B cell (primary cell): Measurements from ENCODE around the gene NBPF1. TPM values are rescaled to one million over a fixed set of nuclear protein-coding genes. Genes with fewer than 3 reads are reported as not detected.
"Not testable (repeated sequence)": the region's sequence is repeated elsewhere in the genome, so short reads cannot be mapped to it uniquely, and the experiment has no call there.

Experiments used
- ATAC-seq: fragments of 200-7000 bp; cut with Tn5 transposase; one replicate; pipeline ENCODE4 v1.10.0; 2021; ENCODE audit warnings: low read depth, mild to moderate bottlenecking, moderate number of reproducible peaks, moderate library complexity
- CTCF ChIA-PET: fragments of 350-600 bp; sonication (Branson Sonifier 250); formaldehyde crosslinking; loops from one replicate; lab custom pipeline; 2021; ENCODE audit warnings: antibody characterized with exemption, inconsistent platforms; lab: Charles Lee
- POLR2A ChIA-PET: fragments of 350-600 bp; sonication (Branson Sonifier 250); formaldehyde crosslinking; loops from one replicate; lab custom pipeline; 2021; ENCODE audit warnings: antibody characterized with exemption; lab: Charles Lee
- DNase-seq: peaks from one replicate; pipeline ENCODE4 v3.0.0; 2013
- H2AFZ ChIP-seq: 2 replicates; pipeline ENCODE4 v1.6.1; 2012; ENCODE audit warnings: mild to moderate bottlenecking, low read depth, low read length; ENCODE audit not compliant: insufficient read depth, poor library complexity, severe bottlenecking
- H3K27ac ChIP-seq, 2 donors: 1 replicate in 1 of 2; 2 replicates in 1 of 2; pipeline ENCODE4 v1.5.1; 2012 to 2013; ENCODE audit warnings: low read length in 2 of 2, mild to moderate bottlenecking in 2 of 2, moderate library complexity in 1 of 2
- H3K27me3 ChIP-seq, 4 experiments: fragments of 200-600 bp in 1 of 4; sonication (generic) in 1 of 4; replicated peaks in 1 of 4; 1 replicate in 2 of 4; 2 replicates in 2 of 4; pipeline versions ENCODE4 v1.6.1 to v1.7.0; 2013 to 2016; ENCODE audit warnings: low read length in 3 of 4, mild to moderate bottlenecking in 2 of 4, mixed read lengths in 1 of 4, moderate library complexity in 1 of 4; ENCODE audit not compliant: insufficient read depth in 4 of 4, control insufficient read depth in 3 of 4; ENCODE audit errors: control extremely low read depth in 1 of 4
- H3K36me3 ChIP-seq, 2 experiments: replicated peaks in 1 of 2; 1 replicate in 1 of 2; 2 replicates in 1 of 2; pipeline versions ENCODE4 v1.6.1 to v1.7.1; 2013; ENCODE audit warnings: low read length in 1 of 2; ENCODE audit not compliant: insufficient read depth in 2 of 2, control insufficient read depth in 1 of 2; ENCODE audit errors: control extremely low read depth in 1 of 2, extremely low read depth in 1 of 2
- H3K4me1 ChIP-seq, 2 donors: fragments of 200-600 bp in 1 of 2; sonication (generic) in 1 of 2; 1 replicate in 1 of 2; 2 replicates in 1 of 2; pipeline versions ENCODE4 v1.5.1 to v1.6.1; 2013 to 2017; ENCODE audit warnings: low read length in 2 of 2; ENCODE audit not compliant: control insufficient read depth in 2 of 2, insufficient read depth in 2 of 2
- H3K4me2 ChIP-seq: replicated peaks from 2 replicates; pipeline ENCODE3; 2012; ENCODE audit warnings: mild to moderate bottlenecking, low read depth, low read length; ENCODE audit not compliant: poor library complexity, severe bottlenecking
- H3K4me3 ChIP-seq, 5 experiments: fragments of 200-600 bp in 1 of 5; sonication (generic) in 1 of 5; 1 replicate in 3 of 5; 2 replicates in 2 of 5; pipeline versions ENCODE4 v1.5.1 to v1.7.0; 2011 to 2016; ENCODE audit warnings: low read length in 4 of 5, mild to moderate bottlenecking in 4 of 5, low read depth in 2 of 5, control low read depth in 1 of 5, moderate library complexity in 1 of 5; ENCODE audit not compliant: insufficient read depth in 1 of 5; ENCODE audit errors: control extremely low read depth in 1 of 5, extremely low read depth in 1 of 5
- H3K79me2 ChIP-seq: fragments of 200-600 bp; sonication (generic); one replicate; pipeline ENCODE4 v1.6.0; 2016; ENCODE audit warnings: low read length; ENCODE audit not compliant: control insufficient read depth, insufficient read depth
- H3K9ac ChIP-seq: fragments of 200-600 bp; sonication (generic); 2 replicates; pipeline ENCODE4 v1.6.1; 2017; ENCODE audit warnings: mild to moderate bottlenecking, low read length, moderate library complexity
- H3K9me3 ChIP-seq, 3 donors: one replicate each; pipeline versions ENCODE4 v1.6.1 to v1.7.1; 2013; ENCODE audit warnings: low read length in 2 of 3; ENCODE audit not compliant: control insufficient read depth in 2 of 3, insufficient read depth in 1 of 3; ENCODE audit errors: control extremely low read depth in 1 of 3
- H4K20me1 ChIP-seq: 2 replicates; pipeline ENCODE4 v1.6.0; 2012; ENCODE audit warnings: mild to moderate bottlenecking, low read length; ENCODE audit not compliant: insufficient read depth, control insufficient read depth, poor library complexity, severe bottlenecking
- H3K27ac Mint-ChIP-seq: one replicate; pipeline ENCODE4 v1.8.0; 2021; ENCODE audit warnings: mixed read lengths
- H3K27me3 Mint-ChIP-seq: one replicate; pipeline ENCODE4 v1.8.0; 2021; ENCODE audit warnings: mixed read lengths
- H3K4me1 Mint-ChIP-seq: one replicate; pipeline ENCODE4 v1.8.0; 2021; ENCODE audit warnings: mixed read lengths
- H3K4me3 Mint-ChIP-seq: one replicate; pipeline ENCODE4 v1.8.0; 2021; ENCODE audit warnings: mixed read lengths
- H3K9me3 Mint-ChIP-seq: one replicate; pipeline ENCODE4 v1.8.0; 2022; ENCODE audit warnings: mixed read lengths; ENCODE audit not compliant: insufficient read depth
- EZH2 ChIP-seq: IDR thresholded peaks from 2 replicates; pipeline ENCODE4 v1.6.1; 2012; ENCODE audit warnings: borderline replicate concordance, low read depth, mild to moderate bottlenecking, moderate library complexity, low read length; ENCODE audit not compliant: insufficient read depth, poor library complexity, severe bottlenecking
- WGBS: methylation state at CpG from one replicate; pipeline ENCODE4 v1.1.5; 2013; ENCODE audit warnings: missing lambda C conversion rate; ENCODE audit not compliant: insufficient coverage; 5-methylcytosine and 5-hydroxymethylcytosine counted together
- intact Hi-C: fragments of 100-400 bp; cut with micrococcal nuclease; formaldehyde crosslinking; loops from one replicate; pipeline ENCODE4 v1.10.0; 2022
- polyA plus RNA-seq: library from polyadenylated mRNA; depleted of rRNA; stranded (reverse); fragments of >200 nt; gene quantifications from 2 replicates; pipeline ENCODE4 v1.2.3, GENCODE V29; 2012
- total RNA-seq, 2 donors: library from RNA; stranded (reverse); fragments of 120-200 nt in 1 of 2; gene quantifications; 1 replicate in 1 of 2; 2 replicates in 1 of 2; pipeline versions ENCODE4 v1.2.3 to v1.2.4, GENCODE V29; 2013 to 2022
- TF ChIP-seq, protein P1 (sequence below): fragments of 200-600 bp; IDR thresholded peaks from one replicate; pipeline ENCODE4 v1.8.0; 2022; ENCODE audit warnings: antibody characterized with exemption, mild to moderate bottlenecking

Gene NBPF1
- total and polyA plus RNA-seq, 2 donors (not counting 1 experiment from before 2014, with no cell fraction given), result 19.1 to 66.3 TPM

- peaks cover 29 to 44% of the 10 kb centered on the region in 2 donors for H3K4me1 ChIP-seq
- no peak for TF ChIP-seq EZH2
- TF ChIP-seq, protein P1, sequence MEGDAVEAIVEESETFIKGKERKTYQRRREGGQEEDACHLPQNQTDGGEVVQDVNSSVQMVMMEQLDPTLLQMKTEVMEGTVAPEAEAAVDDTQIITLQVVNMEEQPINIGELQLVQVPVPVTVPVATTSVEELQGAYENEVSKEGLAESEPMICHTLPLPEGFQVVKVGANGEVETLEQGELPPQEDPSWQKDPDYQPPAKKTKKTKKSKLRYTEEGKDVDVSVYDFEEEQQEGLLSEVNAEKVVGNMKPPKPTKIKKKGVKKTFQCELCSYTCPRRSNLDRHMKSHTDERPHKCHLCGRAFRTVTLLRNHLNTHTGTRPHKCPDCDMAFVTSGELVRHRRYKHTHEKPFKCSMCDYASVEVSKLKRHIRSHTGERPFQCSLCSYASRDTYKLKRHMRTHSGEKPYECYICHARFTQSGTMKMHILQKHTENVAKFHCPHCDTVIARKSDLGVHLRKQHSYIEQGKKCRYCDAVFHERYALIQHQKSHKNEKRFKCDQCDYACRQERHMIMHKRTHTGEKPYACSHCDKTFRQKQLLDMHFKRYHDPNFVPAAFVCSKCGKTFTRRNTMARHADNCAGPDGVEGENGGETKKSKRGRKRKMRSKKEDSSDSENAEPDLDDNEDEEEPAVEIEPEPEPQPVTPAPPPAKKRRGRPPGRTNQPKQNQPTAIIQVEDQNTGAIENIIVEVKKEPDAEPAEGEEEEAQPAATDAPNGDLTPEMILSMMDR, result no peak
Observed at GRCh38 chr1:16644193-16644481, 30.8 kb upstream of the NBPF1 start.

GRCh38 chr1:16643476-16644192 is 30.3 kb upstream of the NBPF1 start:
- not testable (repeated sequence) for H3K27ac Mint-ChIP-seq, H3K4me3 Mint-ChIP-seq, H3K9me3 ChIP-seq, H3K4me1 Mint-ChIP-seq, H3K27me3 Mint-ChIP-seq, H3K27me3 ChIP-seq, ATAC-seq, H3K9me3 Mint-ChIP-seq, DNase-seq
- Histone ChIP-seq H3K4me2 (peak overlapping the region; percentile 82), H3K27ac (peak overlapping the region; percentile 82 to 86), H4K20me1 (peaks cover 25% of the 10 kb centered on the region), H3K4me3 (peak overlapping the region; percentile 69 to 90 (median 78)), H3K79me2 (peaks cover 60% of the 10 kb centered on the region), H3K36me3 (peaks cover 0 to 23% of the 10 kb centered on the region in 2 experiments), H2AFZ (peak overlapping the region; percentile 91), H3K4me1 (peaks cover 29 to 44% of the 10 kb centered on the region in 2 donors), H3K9ac (peak overlapping the region; percentile 88)
- 29% methylated on average over 12 of the region's 12 CpGs for whole genome bisulfite sequencing
- intact Hi-C loops, result loop anchor here (10.0 kb wide), 2 partner anchors 279 to 1119 kb away; partner anchors contain the start of genes CASP9, DNAJC16 and SZRD1
- CTCF ChIA-PET, result interaction anchor here (0.6 to 2.7 kb wide), 3 partner anchors 55 to 280 kb away, joined by 4 to 7 read pairs (median 4); no protein-coding TSS in a partner anchor
- POLR2A ChIA-PET, result interaction anchor here (1.0 to 1.9 kb wide), 4 partner anchors 23 to 130 kb away, joined by 3 to 11 read pairs (median 4); partner anchors contain the start of genes NBPF1 and RNU1-1

More at GRCh38 chr1:16644193-16644481, 30.8 kb upstream of the NBPF1 start:
- Histone ChIP-seq H3K36me3 (peaks cover 0 to 20% of the 10 kb centered on the region in 2 experiments), H3K79me2 (peaks cover 55% of the 10 kb centered on the region), H3K9ac (peak overlapping the region; percentile 88), H3K27me3 (peaks cover 0 to 9% (median 0%) of the 10 kb centered on the region in 4 experiments), H3K4me2 (peak overlapping the region; percentile 82), H3K4me3 (peak overlapping the region; percentile 69 to 90 (median 78)), H2AFZ (peak overlapping the region; percentile 91), H3K27ac (peak overlapping the region; percentile 82 to 86), H3K9me3 (no peaks in the 10 kb centered on the region), H4K20me1 (peaks cover 20% of the 10 kb centered on the region)
- ATAC-seq (no peak), DNase-seq (no peak)
- no peak overlapping the region for H3K27ac Mint-ChIP-seq
- H3K9me3 Mint-ChIP-seq, result no peaks in the 10 kb centered on the region
- intact Hi-C loops, result loop anchor here (10.0 kb wide), 2 partner anchors 279 to 1119 kb away; partner anchors contain the start of genes CASP9, DNAJC16 and SZRD1
- ChIA-PET POLR2A (interaction anchor here (0.5 to 1.9 kb wide), 6 partner anchors 23 to 278 kb away, joined by 3 to 11 read pairs (median 4); partner anchors contain the start of genes CROCC, NBPF1 and RNU1-1), CTCF (interaction anchor here (0.6 to 2.7 kb wide), 3 partner anchors 55 to 281 kb away, joined by 4 to 7 read pairs (median 4); no protein-coding TSS in a partner anchor)
- H3K27me3 Mint-ChIP-seq, result no peaks in the 10 kb centered on the region
- H3K4me1 Mint-ChIP-seq, result peaks cover 10% of the 10 kb centered on the region
- under 1% methylated on average over 16 of the region's 16 CpGs for WGBS
- no peak overlapping the region for H3K4me3 Mint-ChIP-seq

- H4K20me1 ChIP-seq, result peaks cover 31% of the 10 kb centered on the region
- WGBS, result 99% methylated on average over 4 of the region's 4 CpGs
- H3K4me1 ChIP-seq, result peaks cover 29 to 42% of the 10 kb centered on the region in 2 donors
- peak overlapping the region; percentile 10 for H3K4me2 ChIP-seq
- H3K4me1 Mint-ChIP-seq, ATAC-seq, H3K27me3 Mint-ChIP-seq, H3K9me3 ChIP-seq, H3K9me3 Mint-ChIP-seq, H3K9ac ChIP-seq, H3K27ac Mint-ChIP-seq, H3K4me3 ChIP-seq, H3K27me3 ChIP-seq, H2AFZ ChIP-seq, H3K4me3 Mint-ChIP-seq: not testable (repeated sequence)
- peaks cover 67% of the 10 kb centered on the region for H3K79me2 ChIP-seq
- H3K27ac ChIP-seq, result peak overlapping the region in 1 of 2 donors; percentile 6
- ChIA-PET POLR2A (interaction anchor here (1.9 kb wide), 1 partner anchor 22 kb away, joined by 4 read pairs; no protein-coding TSS in a partner anchor), CTCF (interaction anchor here (1.6 to 2.7 kb wide), 3 partner anchors 56 to 309 kb away, joined by 4 to 7 read pairs (median 5); no protein-coding TSS in a partner anchor)
- intact Hi-C loops, result loop anchor here (10.0 kb wide), 2 partner anchors 278 to 1118 kb away; partner anchors contain the start of genes CASP9, DNAJC16 and SZRD1
- DNase-seq, result peak; percentile 49
- H3K36me3 ChIP-seq, result peaks cover 0 to 23% of the 10 kb centered on the region in 2 experiments
Observed at GRCh38 chr1:16643001-16643411, 29.6 kb upstream of the NBPF1 start.
